ENCODE measurements around the gene CCNY. TPM values are rescaled to one million over a fixed set of nuclear protein-coding genes. Genes with fewer than 3 reads are reported as not detected.

Gene CCNY
- total RNA-seq, 4 donors from 2014 or later = 23.3 to 72.3 (median 26.7) TPM

GRCh38 chr10:35471435-35471834 lies 135.1 kb downstream of the CCNY start:
- intact Hi-C loops (cut with DNase I; ENCODE audit: low total_unique reads) = no loop called here
- no peak for DNase-seq (ENCODE audit: low spot score in 2 of 2)
- no peak overlapping the region for H3K4me3 ChIP-seq (ENCODE audit: low read depth, poor library complexity, severe bottlenecking)
- TF ChIP-seq CTCF (IDR thresholded peaks at IDR 0.05) (no peak), POLR2A (IDR thresholded peaks at IDR 0.05) (no peak)
- 80 to 82% methylated on average over 3 of the region's 3 CpGs for WGBS, 2 donors

DNA sequence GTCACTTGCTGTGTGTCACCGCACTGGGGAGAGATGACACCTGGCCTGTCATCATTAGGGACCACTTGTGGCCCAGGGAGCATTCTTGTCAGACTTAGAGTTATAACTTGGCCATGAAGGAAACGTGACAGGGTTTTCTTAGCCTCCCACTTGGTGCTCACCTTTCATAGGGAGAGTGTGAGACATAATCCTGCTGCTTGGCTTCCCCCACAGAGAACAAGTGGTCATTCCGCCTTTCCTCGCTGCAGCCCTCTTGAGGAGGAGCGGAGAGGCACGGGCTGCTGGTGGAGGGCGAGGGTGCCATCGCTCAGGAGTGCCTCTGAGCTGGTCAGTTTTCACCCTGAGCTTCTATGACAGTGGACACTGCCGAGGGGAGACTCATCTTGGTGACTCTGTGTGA lies 143.8 kb downstream of the CCNY start:
- H3K4me3 ChIP-seq (ENCODE audit: low read depth, poor library complexity, severe bottlenecking) = no peak overlapping the region
- intact Hi-C loops (cut with DNase I; ENCODE audit: low total_unique reads) = no loop called here
- no peak for TF ChIP-seq POLR2A (IDR thresholded peaks at IDR 0.05)
- WGBS, 2 donors = 93 to 96% methylated on average over 9 of the region's 9 CpGs
- no peak for DNase-seq (ENCODE audit: low spot score in 2 of 2)

- H3K4me3 ChIP-seq (ENCODE audit: low read depth, poor library complexity, severe bottlenecking) = no peak overlapping the region
- no peak for DNase-seq (ENCODE audit: low spot score in 2 of 2)
- TF ChIP-seq CTCF (IDR thresholded peaks at IDR 0.05) (no peak), POLR2A (IDR thresholded peaks at IDR 0.05) (no peak)
- intact Hi-C loops (cut with DNase I; ENCODE audit: low total_unique reads) = no loop called here
- 92% methylated on average over 2 of the region's 2 CpGs for WGBS, 2 donors
Observed at GRCh38 chr10:35481413-35481812, 145.1 kb downstream of the CCNY start.

GRCh38 chr10:35486297-35486990 lies 150.1 kb downstream of the CCNY start:
- no peak overlapping the region for H3K4me3 ChIP-seq (ENCODE audit: low read depth, poor library complexity, severe bottlenecking)
- TF ChIP-seq CTCF (IDR thresholded peaks at IDR 0.05) = no peak
- no peak for TF ChIP-seq POLR2A (IDR thresholded peaks at IDR 0.05)
- no peak for DNase-seq (ENCODE audit: low spot score in 2 of 2)
- intact Hi-C loops (cut with DNase I; ENCODE audit: low total_unique reads) = no loop called here
- 79 to 80% methylated on average over 5 of the region's 5 CpGs for WGBS, 2 donors

DNA sequence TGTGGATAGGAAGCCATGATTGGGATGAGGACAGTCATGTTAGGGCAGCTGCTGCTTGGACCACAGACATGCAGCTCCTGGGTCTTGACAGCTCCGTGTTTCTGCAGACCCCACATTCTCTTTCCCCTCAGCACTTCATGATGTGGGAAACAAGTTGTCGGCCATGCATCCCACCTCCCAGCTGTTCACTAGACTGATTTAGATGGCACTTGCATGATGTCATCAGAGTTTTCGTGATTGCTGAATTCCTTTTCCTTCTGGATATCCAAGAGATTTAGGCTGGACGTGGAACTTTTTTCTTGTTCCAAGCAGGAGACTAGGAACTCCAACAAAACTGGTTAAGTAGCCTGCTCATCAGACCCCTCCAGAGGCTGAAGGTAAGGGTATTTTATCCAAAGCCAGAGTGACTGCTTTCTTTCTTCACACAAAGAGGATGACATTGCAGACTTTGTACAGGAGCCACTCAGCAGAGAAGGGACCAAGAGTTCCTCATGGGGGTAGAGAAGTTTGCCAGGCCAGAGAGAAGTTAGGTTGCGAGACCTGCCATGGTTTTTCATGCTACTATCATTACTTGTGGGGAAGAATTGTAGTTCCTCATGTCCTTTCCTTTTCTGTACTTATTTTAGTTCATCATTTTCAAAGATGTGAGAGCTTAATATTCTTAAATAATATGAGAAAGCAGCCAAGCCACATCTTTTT lies 151.2 kb downstream of the CCNY start:
- intact Hi-C loops (cut with DNase I; ENCODE audit: low total_unique reads) = no loop called here
- WGBS, 2 donors = 64 to 77% methylated on average over 5 of the region's 5 CpGs
- TF ChIP-seq POLR2A (IDR thresholded peaks at IDR 0.05) = no peak
- TF ChIP-seq CTCF (IDR thresholded peaks at IDR 0.05) = no peak
- H3K4me3 ChIP-seq (ENCODE audit: low read depth, poor library complexity, severe bottlenecking) = no peak overlapping the region
- DNase-seq (ENCODE audit: low spot score in 2 of 2) = no peak

DNA sequence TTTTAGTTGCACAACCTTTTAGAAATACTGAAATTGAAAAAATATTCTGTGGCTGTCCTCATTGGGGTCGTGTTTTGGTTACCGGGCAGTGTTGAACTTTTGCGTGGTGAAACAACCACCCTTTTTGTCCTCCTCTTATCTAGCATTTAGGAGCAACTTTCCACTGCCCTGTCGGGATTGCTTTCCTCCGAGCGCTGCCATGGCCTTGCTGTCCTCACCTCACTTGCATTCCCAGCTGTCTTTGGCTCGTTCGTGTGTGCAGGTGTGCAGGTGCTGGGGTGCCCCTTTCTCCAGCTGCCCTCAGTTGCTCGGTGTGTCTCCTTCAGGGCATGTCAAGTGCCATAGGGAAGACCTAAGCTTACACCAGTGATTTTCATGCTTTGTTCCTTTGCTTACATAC lies 151.9 kb downstream of the CCNY start:
- intact Hi-C loops (cut with DNase I; ENCODE audit: low total_unique reads) = no loop called here
- no peak for DNase-seq (ENCODE audit: low spot score in 2 of 2)
- TF ChIP-seq POLR2A (IDR thresholded peaks at IDR 0.05) (no peak), CTCF (IDR thresholded peaks at IDR 0.05) (no peak)
- WGBS, 2 donors = 79 to 84% methylated on average over 9 of the region's 9 CpGs
- no peak overlapping the region for H3K4me3 ChIP-seq (ENCODE audit: low read depth, poor library complexity, severe bottlenecking)

Measured in lower leg skin (tissue), 4 donors.